Lung (tissue), 12 donors: ENCODE measurements around the gene ATAD3C. TPM values are rescaled to one million over a fixed set of nuclear protein-coding genes. Genes with fewer than 3 reads are reported as not detected.
"Not testable (repeated sequence)": the region's sequence is repeated elsewhere in the genome, so short reads cannot be mapped to it uniquely, and the experiment has no call there.

ENCODE experiments used
- ATAC-seq: fragments of 200-7000 bp; cut with Tn5 transposase; one replicate; pipeline ENCODE4 v1.9.1; 2020; ENCODE audit warnings: moderate number of reproducible peaks; ENCODE audit not compliant: insufficient read depth, low FRiP score
- DNase-seq, 3 donors: peaks; one replicate each; pipeline ENCODE4 v3.0.0-alpha.2; 2013 to 2017
- H3K27ac ChIP-seq, 2 donors: one replicate each; pipeline ENCODE4 v1.5.1; 2013; ENCODE audit warnings: mild to moderate bottlenecking in 2 of 2, moderate library complexity in 2 of 2, control low read depth in 1 of 2, inconsistent platforms in 1 of 2, low read depth in 1 of 2, low read length in 1 of 2
- H3K27me3 ChIP-seq, 3 donors: one replicate each; pipeline ENCODE4 v1.5.1; 2013; ENCODE audit warnings: low read length in 2 of 3; ENCODE audit not compliant: control insufficient read depth in 3 of 3, insufficient read depth in 3 of 3
- H3K36me3 ChIP-seq, 4 donors: one replicate each; pipeline ENCODE4 v1.5.1; 2013; ENCODE audit warnings: low read length in 4 of 4, mild to moderate bottlenecking in 1 of 4, moderate library complexity in 1 of 4; ENCODE audit not compliant: control insufficient read depth in 4 of 4, insufficient read depth in 4 of 4
- H3K4me1 ChIP-seq, 5 donors: one replicate each; pipeline ENCODE4 v1.5.1; 2013; ENCODE audit warnings: low read length in 5 of 5, mild to moderate bottlenecking in 2 of 5, moderate library complexity in 1 of 5; ENCODE audit not compliant: control insufficient read depth in 5 of 5, insufficient read depth in 5 of 5
- H3K4me3 ChIP-seq: one replicate; pipeline ENCODE4 v1.5.1; 2013; ENCODE audit warnings: mild to moderate bottlenecking, control low read depth, moderate library complexity
- H3K9ac ChIP-seq, 2 donors: one replicate each; pipeline ENCODE4 v1.5.1; 2013; ENCODE audit warnings: low read length in 2 of 2, control low read depth in 1 of 2; ENCODE audit not compliant: insufficient read depth in 1 of 2
- H3K9me3 ChIP-seq, 4 donors: one replicate each; pipeline ENCODE4 v1.5.1; 2013; ENCODE audit warnings: low read length in 3 of 4, mild to moderate bottlenecking in 1 of 4, moderate library complexity in 1 of 4; ENCODE audit not compliant: control insufficient read depth in 4 of 4, insufficient read depth in 3 of 4
- WGBS, 2 donors: extraction: QIAGEN DNeasy Blood & Tissue Kit; methylation state at CpG; one replicate each; pipeline ENCODE4 v1.1.7; 2013; 5-methylcytosine and 5-hydroxymethylcytosine counted together
- polyA plus RNA-seq, 2 donors: library from polyadenylated mRNA; stranded (reverse); fragments of 200-250 nt; gene quantifications; one replicate each; pipeline ENCODE4 v1.2.1, GENCODE V29; 2013
- total RNA-seq, 2 donors: library from RNA; depleted of rRNA in 1 of 2; stranded (reverse); fragments of >200 nt in 1 of 2; gene quantifications; one replicate each; pipeline ENCODE4 v1.2.1, GENCODE V29; 2014 to 2021
- TF ChIP-seq, protein P1 (sequence below): IDR thresholded peaks from 2 replicates; pipeline ENCODE4 v1.5.1; 2012; ENCODE audit warnings: mild to moderate bottlenecking; ENCODE audit errors: control extremely low read depth, extremely low read depth
- donor health status: control.
- donor health status: control.
- donor health status: Bipolar disorder and iron deficiency.
- donor health status: healthy.
- donor health status: DM: yes; HTN: yes; CAD: no.

ATAD3C gene
- total and polyA plus RNA-seq, 4 donors: 0.60 to 18.0 (median 14.8) TPM

- whole genome bisulfite sequencing, 2 donors: 94 to 95% methylated on average over 16 of the region's 16 CpGs
- H3K27ac ChIP-seq: no peak overlapping the region
- no peaks in the 10 kb centered on the region for H3K9me3 ChIP-seq
- no peak for ATAC-seq
- DNase-seq: no peak
- no peaks in the 10 kb centered on the region for H3K36me3 ChIP-seq
- no peak overlapping the region for H3K4me3 ChIP-seq
- TF ChIP-seq, protein P1, sequence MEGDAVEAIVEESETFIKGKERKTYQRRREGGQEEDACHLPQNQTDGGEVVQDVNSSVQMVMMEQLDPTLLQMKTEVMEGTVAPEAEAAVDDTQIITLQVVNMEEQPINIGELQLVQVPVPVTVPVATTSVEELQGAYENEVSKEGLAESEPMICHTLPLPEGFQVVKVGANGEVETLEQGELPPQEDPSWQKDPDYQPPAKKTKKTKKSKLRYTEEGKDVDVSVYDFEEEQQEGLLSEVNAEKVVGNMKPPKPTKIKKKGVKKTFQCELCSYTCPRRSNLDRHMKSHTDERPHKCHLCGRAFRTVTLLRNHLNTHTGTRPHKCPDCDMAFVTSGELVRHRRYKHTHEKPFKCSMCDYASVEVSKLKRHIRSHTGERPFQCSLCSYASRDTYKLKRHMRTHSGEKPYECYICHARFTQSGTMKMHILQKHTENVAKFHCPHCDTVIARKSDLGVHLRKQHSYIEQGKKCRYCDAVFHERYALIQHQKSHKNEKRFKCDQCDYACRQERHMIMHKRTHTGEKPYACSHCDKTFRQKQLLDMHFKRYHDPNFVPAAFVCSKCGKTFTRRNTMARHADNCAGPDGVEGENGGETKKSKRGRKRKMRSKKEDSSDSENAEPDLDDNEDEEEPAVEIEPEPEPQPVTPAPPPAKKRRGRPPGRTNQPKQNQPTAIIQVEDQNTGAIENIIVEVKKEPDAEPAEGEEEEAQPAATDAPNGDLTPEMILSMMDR: no peak
- no peak overlapping the region for H3K9ac ChIP-seq
- H3K4me1 ChIP-seq: peaks cover 0 to 2% (median 0%) of the 10 kb centered on the region in 5 donors
- H3K27me3 ChIP-seq: no peaks in the 10 kb centered on the region
Measured at GRCh38 chr1:1452882-1453281, 3.4 kb downstream of the ATAD3C start.

DNA sequence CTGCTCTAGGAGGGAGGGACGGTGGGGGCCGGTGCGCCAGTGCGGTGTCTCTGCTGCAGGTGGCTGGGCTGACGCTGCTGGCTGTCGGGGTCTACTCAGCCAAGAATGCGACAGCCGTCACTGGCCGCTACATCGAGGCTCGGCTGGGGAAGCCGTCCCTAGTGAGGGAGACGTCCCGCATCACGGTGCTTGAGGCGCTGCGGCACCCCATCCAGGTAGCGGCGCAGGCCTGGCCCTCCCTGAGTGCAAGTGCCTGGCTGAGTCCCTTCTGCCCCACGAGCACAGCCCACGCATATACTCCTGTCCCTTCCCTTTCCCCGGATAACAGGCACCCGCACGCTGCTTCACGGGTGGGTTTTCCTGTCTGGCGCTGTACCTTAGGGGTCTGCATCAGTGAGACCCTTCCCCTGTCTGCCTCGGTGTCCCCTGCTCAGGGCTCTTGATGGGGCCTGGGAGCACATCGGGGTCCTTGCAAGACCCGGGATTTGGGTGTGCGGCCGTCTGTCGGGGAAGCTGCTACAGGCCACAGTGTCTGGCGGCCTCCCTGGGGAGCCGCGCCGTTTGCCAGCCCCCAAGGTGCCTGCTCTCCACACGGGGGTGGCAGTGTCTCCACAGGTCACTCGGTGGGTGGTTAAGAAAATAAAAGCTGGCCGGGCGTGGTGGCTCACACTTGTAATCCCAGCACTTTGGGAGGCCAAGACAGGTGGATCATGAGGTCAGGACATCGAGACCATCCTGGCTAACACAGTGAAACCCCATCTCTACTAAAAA lies 5.0 kb downstream of the ATAD3C start:
- H3K4me3 ChIP-seq, H3K9ac ChIP-seq, H3K9me3 ChIP-seq, H3K27ac ChIP-seq, H3K27me3 ChIP-seq, H3K36me3 ChIP-seq, DNase-seq, ATAC-seq, H3K4me1 ChIP-seq: not testable (repeated sequence)
- WGBS, 2 donors: 81 to 84% methylated on average over 35 to 36 of the region's 41 CpGs

- TF ChIP-seq, protein P1: no peak
- ATAC-seq: no peak
- 85 to 87% methylated on average over 28 to 30 of the region's 30 CpGs for WGBS, 2 donors
- H3K27ac ChIP-seq: no peak overlapping the region
- DNase-seq: no peak
- H3K36me3 ChIP-seq: no peaks in the 10 kb centered on the region
- H3K4me3 ChIP-seq: no peak overlapping the region
- no peaks in the 10 kb centered on the region for H3K9me3 ChIP-seq
- H3K27me3 ChIP-seq: no peaks in the 10 kb centered on the region
- H3K9ac ChIP-seq: no peak overlapping the region
- H3K4me1 ChIP-seq: peaks cover 0 to 2% (median 0%) of the 10 kb centered on the region in 5 donors
Measured at GRCh38 chr1:1455366-1455884, 5.9 kb downstream of the ATAD3C start.

DNA sequence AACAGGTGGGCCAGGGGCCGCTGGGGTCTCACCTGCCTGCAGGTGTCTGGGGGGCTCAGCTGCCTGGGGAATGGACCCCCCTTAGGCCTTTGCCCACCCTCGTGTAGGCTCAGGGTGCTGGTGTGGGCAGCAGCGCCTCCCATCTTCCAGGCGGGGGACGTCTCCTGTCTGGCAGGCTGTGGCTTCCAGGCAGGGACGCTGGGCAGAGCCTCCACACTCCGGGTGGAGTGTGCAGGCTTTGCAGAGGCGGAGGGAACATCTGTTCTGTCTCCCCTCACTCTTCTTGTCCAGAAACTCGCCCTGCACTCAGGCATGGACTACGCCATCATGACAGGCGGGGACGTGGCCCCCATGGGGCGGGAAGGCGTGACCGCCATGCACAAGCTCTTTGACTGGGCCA lies 6.4 kb downstream of the ATAD3C start:
- ATAC-seq, H3K9me3 ChIP-seq, H3K4me1 ChIP-seq, H3K27ac ChIP-seq, H3K27me3 ChIP-seq, H3K9ac ChIP-seq, H3K4me3 ChIP-seq, H3K36me3 ChIP-seq, DNase-seq: not testable (repeated sequence)
- WGBS, 2 donors: 62 to 88% methylated on average over 1 to 4 of the region's 15 CpGs

DNA sequence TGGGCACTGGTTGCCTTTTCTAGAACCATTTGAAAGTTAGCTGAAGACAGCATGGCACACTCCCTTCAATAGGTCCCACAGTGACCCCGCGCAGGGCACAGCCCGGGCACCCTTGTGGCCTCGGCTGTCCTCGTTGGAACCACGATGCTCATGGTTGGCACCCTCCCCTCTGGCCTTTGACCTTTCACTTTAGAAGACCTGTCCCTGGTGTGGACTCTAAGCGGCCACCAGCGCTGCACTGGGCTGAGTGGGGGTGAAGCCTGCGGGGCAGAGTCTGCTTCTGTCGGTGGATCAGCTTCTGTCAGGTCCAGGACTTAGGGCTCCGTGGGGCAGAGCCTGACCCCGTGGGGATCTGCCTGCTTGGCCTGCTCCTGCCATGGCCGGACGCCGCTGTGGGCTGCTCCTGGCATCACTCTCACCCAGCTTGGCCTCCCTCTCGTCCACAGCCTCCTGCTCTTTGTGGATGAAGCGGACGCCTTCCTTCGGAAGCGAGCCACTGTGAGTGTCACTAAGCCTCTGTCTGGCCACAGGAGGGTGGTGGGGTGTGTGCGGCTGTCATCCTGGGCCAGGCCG lies 7.3 kb downstream of the ATAD3C start:
- WGBS, 2 donors: 87 to 89% methylated on average over 16 to 18 of the region's 22 CpGs

GRCh38 chr1:1459156-1459555 lies 9.7 kb downstream of the ATAD3C start:
- H3K36me3 ChIP-seq, H3K9ac ChIP-seq, H3K4me3 ChIP-seq: not testable (repeated sequence)

More for the DNA sequence above, 7.3 kb downstream of the ATAD3C start:
- not testable (repeated sequence) for H3K9me3 ChIP-seq, DNase-seq, ATAC-seq, H3K4me1 ChIP-seq, H3K4me3 ChIP-seq, H3K27me3 ChIP-seq, H3K36me3 ChIP-seq, H3K9ac ChIP-seq, H3K27ac ChIP-seq

More at GRCh38 chr1:1459156-1459555, 9.7 kb downstream of the ATAD3C start:
- H3K4me1 ChIP-seq, DNase-seq, H3K27ac ChIP-seq, H3K27me3 ChIP-seq, H3K9me3 ChIP-seq, ATAC-seq: not testable (repeated sequence)
- WGBS, 2 donors: 90 to 94% methylated on average over 10 to 14 of the region's 19 CpGs
